Omental fat pad (tissue), 4 donors: ENCODE measurements around the gene MCUR1. TPM values are rescaled to one million over a fixed set of nuclear protein-coding genes. Genes with fewer than 3 reads are reported as not detected.
"Not testable (repeated sequence)": the region's sequence is repeated elsewhere in the genome, so short reads cannot be mapped to it uniquely, and the experiment has no call there.

Experiments used
- ATAC-seq: fragments of 150-250 bp; one replicate; pipeline ENCODE4 v1.9.1; 2016; ENCODE audit warnings: mild to moderate bottlenecking, moderate library complexity; ENCODE audit not compliant: low FRiP score
- DNase-seq: peaks from one replicate; pipeline ENCODE4 v3.0.0-alpha.2; 2019; ENCODE audit warnings: low spot score
- CTCF ChIP-seq, 3 donors: fragments of 450-650 bp; IDR thresholded peaks; one replicate each; pipeline ENCODE4 v1.5.1; 2016 to 2017; ENCODE audit warnings: antibody characterized with exemption in 3 of 3, mild to moderate bottlenecking in 3 of 3, moderate library complexity in 2 of 3
- total RNA-seq, 4 donors: library from RNA; depleted of rRNA; stranded (reverse); fragments of >200 nt; gene quantifications; one replicate each; pipeline ENCODE4 v1.1.0, GENCODE V29; 2016

Gene MCUR1
- total RNA-seq, 4 donors from 2014 or later, result 7.7 to 12.3 (median 11.8) TPM

DNA sequence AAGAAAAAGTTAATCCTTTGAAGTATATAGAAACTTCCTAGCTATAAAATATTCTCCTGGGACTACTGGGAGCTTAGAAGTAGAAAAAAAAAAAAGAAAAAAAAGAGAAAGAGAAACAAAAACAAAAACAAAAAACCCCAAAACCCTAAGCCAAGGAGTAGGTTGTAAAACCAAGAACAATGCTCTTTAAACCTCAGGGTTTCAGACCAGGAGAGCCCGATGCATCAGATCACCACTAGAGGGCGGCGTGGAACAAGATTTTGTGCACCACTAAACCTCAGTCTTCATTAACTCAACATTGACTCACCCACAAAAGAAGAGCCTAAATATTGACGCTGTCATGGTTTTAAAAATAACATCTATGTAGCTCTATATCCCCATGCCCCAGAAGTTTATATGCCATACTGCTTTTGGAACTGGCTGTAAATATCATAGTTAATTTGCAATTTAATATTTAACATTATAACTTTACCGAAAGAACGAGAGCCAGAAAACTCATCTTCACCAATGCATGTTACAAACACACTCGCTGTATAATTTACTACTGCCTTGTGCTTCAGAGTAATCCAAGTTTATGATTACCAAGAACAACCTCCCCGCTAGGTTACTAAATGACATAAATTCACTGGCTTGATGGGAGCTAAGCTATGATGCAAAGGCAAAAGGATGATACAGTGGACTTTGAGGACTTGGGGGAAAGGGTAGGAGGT lies 19.2 kb downstream of the MCUR1 start:
- ATAC-seq (peak; percentile 87), DNase-seq (peak; percentile 64)
- TF ChIP-seq CTCF (IDR thresholded peaks at IDR 0.05), result peak in 2 of 3 donors; percentile 28 to 66

DNA sequence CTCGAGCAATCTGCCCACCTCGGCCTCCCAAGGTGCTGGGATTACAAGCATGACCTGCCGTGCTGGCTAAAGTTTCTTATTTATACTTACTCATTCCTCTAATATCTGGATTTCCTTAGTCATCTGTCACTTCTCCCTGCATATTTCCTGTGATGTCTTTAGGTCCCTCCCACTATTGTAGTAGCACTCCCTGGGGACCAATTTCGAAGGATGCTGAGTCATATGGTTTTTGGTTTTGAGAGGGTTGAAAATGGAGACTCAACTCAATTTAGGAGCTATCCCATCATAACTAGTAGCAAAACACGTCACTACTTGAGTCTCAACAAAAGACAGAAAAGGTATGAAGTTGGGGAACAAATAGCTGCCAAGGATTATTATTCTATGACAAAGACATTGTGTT lies 20.2 kb downstream of the MCUR1 start:
- no peak for TF ChIP-seq CTCF (IDR thresholded peaks at IDR 0.05)
- ATAC-seq (no peak), DNase-seq (no peak)

GRCh38 chr6:13789746-13790145 lies 24.6 kb downstream of the MCUR1 start:
- ATAC-seq, result no peak
- TF ChIP-seq CTCF (IDR thresholded peaks at IDR 0.05), result no peak
- DNase-seq, result no peak

- DNase-seq, result no peak
- no peak for ATAC-seq
- no peak for TF ChIP-seq CTCF (IDR thresholded peaks at IDR 0.05)
Observed at GRCh38 chr6:13788820-13789219, 25.5 kb downstream of the MCUR1 start.

DNA sequence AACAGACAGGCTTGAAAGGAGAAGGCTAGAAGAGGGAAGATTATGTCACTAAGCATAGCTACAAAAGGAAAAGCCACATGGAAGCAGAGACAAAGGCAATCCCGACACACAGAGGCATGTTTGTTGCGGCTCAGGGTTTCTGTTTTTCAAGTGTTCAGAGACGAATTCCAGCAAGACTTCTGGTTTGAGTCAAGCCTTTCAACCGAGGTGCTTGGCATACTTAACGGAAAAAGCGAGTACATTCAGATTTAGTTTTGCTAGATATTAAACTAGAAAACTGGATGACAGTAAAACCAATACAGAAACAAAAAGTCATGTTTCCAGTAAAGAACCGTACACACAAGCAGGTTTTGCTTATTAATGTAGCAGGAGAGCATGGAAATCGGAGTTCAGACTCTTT lies 27.2 kb downstream of the MCUR1 start:
- ATAC-seq, result peak; percentile 48
- no peak for TF ChIP-seq CTCF (IDR thresholded peaks at IDR 0.05)
- no peak for DNase-seq

DNA sequence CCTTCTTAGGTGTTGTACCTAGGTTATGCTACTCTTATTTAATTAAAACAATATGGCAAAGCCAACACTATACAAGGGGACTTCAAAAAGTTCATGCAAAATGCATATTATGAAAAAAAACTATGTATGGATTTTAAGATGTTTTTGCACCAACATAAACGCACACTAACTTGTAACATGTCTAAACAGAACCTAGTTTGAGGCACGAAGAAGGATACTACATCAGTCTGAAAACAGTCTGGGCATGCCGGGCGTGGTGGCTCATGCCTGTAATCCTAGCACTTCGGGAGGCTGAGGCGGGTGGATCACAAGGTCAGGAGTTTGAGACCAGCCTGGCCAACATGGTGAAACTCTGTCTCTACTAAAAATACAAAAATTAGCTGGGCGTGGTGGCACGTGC lies 34.2 kb downstream of the MCUR1 start:
- ATAC-seq, DNase-seq: not testable (repeated sequence)

GRCh38 chr6:13778028-13778427 lies 36.3 kb downstream of the MCUR1 start:
- DNase-seq (no peak), ATAC-seq (no peak)
- no peak for TF ChIP-seq CTCF (IDR thresholded peaks at IDR 0.05)
